ENCODE measurements around the gene COL12A1. TPM values are rescaled to one million over a fixed set of nuclear protein-coding genes. Genes with fewer than 3 reads are reported as not detected.
A peak's percentile ranks its signal among the peaks of the same experiment; 100 is the strongest.

COL12A1 gene
- total and polyA plus RNA-seq, 2 experiments from 2014 or later, result 9.2 to 49.0 TPM

DNA sequence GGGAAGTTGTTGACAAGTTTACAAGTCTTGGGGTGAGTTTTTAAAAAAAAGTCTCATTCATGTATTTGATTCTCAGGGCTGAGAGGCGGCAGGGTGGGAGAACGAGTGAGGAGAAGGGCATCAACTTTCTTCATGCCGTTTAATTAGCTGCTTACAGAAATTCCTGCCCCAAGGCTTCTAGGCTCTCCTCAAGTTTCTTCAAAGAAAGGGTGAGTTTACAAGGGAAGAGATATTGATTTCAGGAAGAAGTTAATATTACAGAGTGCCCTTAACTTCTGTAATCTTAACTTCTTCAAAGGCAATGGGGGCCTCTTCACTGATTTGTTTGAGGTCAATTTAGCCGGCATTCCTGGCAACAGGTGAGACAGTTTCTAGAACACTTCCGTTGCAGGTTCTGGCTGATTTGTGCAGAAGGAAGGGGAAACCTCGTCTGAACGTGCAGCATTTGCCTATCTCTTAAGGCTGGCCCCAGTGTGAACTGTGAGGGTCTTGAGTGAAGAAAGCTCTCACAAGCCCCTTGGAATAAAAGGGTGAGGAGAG, 3.4 kb upstream of the COL12A1 start:
- DNase-seq (ENCODE audit: low spot score), result no peak
- Histone ChIP-seq H2AFZ (no peak overlapping the region), H3K4me2 (no peak overlapping the region), H3K4me1 (ENCODE audit: insufficient read depth) (peaks cover 21% of the 10 kb centered on the region), H3K36me3 (replicated peaks; ENCODE audit: insufficient read depth, low read depth) (no peaks in the 10 kb centered on the region), H3K4me3 (no peak overlapping the region), H3K9me2 (replicated peaks; ENCODE audit: insufficient read depth) (no peaks in the 10 kb centered on the region), H4K20me1 (ENCODE audit: insufficient read depth, poor library complexity, severe bottlenecking) (no peaks in the 10 kb centered on the region), H3K27me3 (peaks cover 39% of the 10 kb centered on the region), H3K9me3 (ENCODE audit: low read depth) (no peaks in the 10 kb centered on the region), H3K79me2 (no peaks in the 10 kb centered on the region), H3K27ac (no peak overlapping the region)
- TF ChIP-seq, protein P1, sequence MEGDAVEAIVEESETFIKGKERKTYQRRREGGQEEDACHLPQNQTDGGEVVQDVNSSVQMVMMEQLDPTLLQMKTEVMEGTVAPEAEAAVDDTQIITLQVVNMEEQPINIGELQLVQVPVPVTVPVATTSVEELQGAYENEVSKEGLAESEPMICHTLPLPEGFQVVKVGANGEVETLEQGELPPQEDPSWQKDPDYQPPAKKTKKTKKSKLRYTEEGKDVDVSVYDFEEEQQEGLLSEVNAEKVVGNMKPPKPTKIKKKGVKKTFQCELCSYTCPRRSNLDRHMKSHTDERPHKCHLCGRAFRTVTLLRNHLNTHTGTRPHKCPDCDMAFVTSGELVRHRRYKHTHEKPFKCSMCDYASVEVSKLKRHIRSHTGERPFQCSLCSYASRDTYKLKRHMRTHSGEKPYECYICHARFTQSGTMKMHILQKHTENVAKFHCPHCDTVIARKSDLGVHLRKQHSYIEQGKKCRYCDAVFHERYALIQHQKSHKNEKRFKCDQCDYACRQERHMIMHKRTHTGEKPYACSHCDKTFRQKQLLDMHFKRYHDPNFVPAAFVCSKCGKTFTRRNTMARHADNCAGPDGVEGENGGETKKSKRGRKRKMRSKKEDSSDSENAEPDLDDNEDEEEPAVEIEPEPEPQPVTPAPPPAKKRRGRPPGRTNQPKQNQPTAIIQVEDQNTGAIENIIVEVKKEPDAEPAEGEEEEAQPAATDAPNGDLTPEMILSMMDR (IDR thresholded peaks at IDR 0.05; ENCODE audit: poor library complexity), result no peak
- TF ChIP-seq EZH2 (IDR thresholded peaks at IDR 0.05; ENCODE audit: borderline replicate concordance) (no peak), EZH2phosphoT487 (IDR thresholded peaks at IDR 0.05; ENCODE audit: low read depth, severe bottlenecking, unreplicated experiment) (no peak)
- 27% methylated on average over 7 of the region's 7 CpGs for WGBS (ENCODE audit: low lambda C conversion rate, missing lambda C conversion rate)

DNA sequence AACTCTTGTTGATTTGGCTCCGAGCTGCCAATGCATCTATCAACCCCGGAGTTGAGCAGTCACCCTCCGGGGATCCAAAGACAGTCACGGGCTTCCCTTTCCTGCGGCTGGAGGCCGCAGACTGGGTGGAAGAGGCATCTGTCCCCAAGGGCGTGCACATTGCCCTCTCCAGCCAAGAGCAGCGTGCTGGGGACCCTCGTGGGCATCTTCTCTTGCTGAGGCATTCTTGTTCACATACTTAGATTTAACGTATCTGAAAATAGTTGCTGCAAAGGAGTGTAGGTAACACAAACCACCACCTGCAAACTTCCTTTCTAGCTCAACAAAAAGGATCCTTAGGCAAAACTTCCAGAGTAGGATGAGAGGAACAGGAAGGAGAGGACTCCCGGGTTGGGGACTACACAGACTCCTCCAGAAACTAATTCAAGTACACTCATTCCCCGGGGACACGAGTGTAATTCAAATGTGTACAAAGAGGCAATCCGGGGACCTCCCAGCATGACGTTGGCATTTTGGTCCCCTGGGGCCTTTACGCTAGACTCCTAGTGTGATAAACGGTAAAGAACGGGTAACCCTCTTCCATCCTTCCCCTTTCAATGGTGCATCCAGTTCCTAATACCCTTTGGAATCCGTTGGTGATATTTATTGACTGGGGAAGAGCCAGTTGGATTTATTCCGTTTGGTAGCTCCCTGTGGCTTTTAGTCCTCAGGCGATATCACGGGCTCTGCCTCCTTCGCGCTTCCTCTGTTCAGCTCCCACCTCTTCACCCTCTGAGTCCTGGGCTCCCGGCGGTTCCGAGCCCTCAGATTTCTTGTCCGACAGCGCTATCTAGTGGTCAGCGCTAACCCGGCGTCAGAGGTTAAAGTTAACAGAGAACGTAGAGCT, 2.7 kb upstream of the COL12A1 start:
- WGBS (ENCODE audit: low lambda C conversion rate, missing lambda C conversion rate), result 11% methylated on average over 33 of the region's 33 CpGs
- peak overlapping the region; percentile 0 for H2AFZ ChIP-seq
- H3K79me2 ChIP-seq, result no peaks in the 10 kb centered on the region
- no peaks in the 10 kb centered on the region for H3K9me3 ChIP-seq (ENCODE audit: low read depth)
- H3K4me3 ChIP-seq, result no peak overlapping the region
- H3K4me2 ChIP-seq, result peak overlapping the region; percentile 87
- DNase-seq (ENCODE audit: low spot score), result peak; percentile 91
- H4K20me1 ChIP-seq (ENCODE audit: insufficient read depth, poor library complexity, severe bottlenecking), result no peaks in the 10 kb centered on the region
- no peak overlapping the region for H3K27ac ChIP-seq
- TF ChIP-seq, protein P1 (IDR thresholded peaks at IDR 0.05; ENCODE audit: poor library complexity), result peak; percentile 98
- TF ChIP-seq EZH2phosphoT487 (IDR thresholded peaks at IDR 0.05; ENCODE audit: low read depth, severe bottlenecking, unreplicated experiment) (no peak), EZH2 (IDR thresholded peaks at IDR 0.05; ENCODE audit: borderline replicate concordance) (no peak)
- H3K27me3 ChIP-seq, result peaks cover 42% of the 10 kb centered on the region
- H3K4me1 ChIP-seq (ENCODE audit: insufficient read depth), result peaks cover 21% of the 10 kb centered on the region
- no peaks in the 10 kb centered on the region for H3K9me2 ChIP-seq (replicated peaks; ENCODE audit: insufficient read depth)
- no peaks in the 10 kb centered on the region for H3K36me3 ChIP-seq (replicated peaks; ENCODE audit: insufficient read depth, low read depth)

DNA sequence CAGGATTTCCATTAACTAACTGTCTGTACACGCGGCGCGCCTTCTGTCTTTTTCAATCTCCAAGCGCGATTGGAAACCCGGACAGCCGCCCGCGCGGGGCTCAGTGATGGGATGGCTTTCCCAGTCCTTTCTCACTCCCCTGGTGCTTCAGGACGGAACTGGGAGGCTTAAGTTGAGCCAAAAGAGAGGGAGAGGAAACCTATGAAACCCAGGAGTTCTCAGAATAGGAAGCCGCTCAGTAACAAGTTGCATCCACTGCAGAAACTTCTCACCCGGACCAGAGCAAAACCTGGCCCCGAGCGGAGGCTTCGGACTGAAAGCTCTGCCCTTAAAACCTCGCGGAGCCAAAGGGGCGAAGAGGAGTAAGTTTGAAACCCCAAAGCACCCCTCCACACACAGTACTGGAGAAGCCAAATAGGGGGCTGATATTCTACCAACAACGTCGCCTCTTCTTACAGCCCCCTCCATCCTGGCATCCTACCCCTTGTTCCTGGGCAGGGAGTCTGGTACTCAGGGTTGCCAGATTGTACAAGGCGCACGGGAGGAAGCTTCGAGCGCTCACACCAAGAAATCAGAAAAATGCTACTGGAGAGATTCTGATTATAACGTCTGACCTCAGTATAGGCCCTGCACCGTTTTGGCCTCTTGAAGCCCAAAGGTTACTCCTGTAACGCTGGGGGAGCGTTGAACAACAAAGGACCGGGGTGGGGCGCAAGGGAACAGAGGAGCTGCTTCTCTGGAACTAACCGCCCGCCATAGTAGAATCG, 906 bp upstream of the COL12A1 start:
- Histone ChIP-seq H3K9me3 (ENCODE audit: low read depth) (no peaks in the 10 kb centered on the region), H3K27me3 (peaks cover 60% of the 10 kb centered on the region), H4K20me1 (ENCODE audit: insufficient read depth, poor library complexity, severe bottlenecking) (no peaks in the 10 kb centered on the region), H2AFZ (peak overlapping the region; percentile 46), H3K27ac (peak overlapping the region; percentile 59), H3K9me2 (replicated peaks; ENCODE audit: insufficient read depth) (no peaks in the 10 kb centered on the region), H3K4me3 (peak overlapping the region; percentile 27), H3K79me2 (no peaks in the 10 kb centered on the region), H3K36me3 (replicated peaks; ENCODE audit: insufficient read depth, low read depth) (no peaks in the 10 kb centered on the region), H3K4me1 (ENCODE audit: insufficient read depth) (peaks cover 27% of the 10 kb centered on the region), H3K4me2 (peak overlapping the region; percentile 87)
- peak; percentile 9 for TF ChIP-seq EZH2 (IDR thresholded peaks at IDR 0.05; ENCODE audit: borderline replicate concordance)
- TF ChIP-seq, protein P1 (IDR thresholded peaks at IDR 0.05; ENCODE audit: poor library complexity), result no peak
- 7% methylated on average over 35 of the region's 35 CpGs for WGBS (ENCODE audit: low lambda C conversion rate, missing lambda C conversion rate)
- DNase-seq (ENCODE audit: low spot score), result peak; percentile 32
